ENCODE data around the gene CMPK1.
"Not testable (repeated sequence)": the region's sequence is repeated elsewhere in the genome, so short reads cannot be mapped to it uniquely, and the experiment has no call there.

CMPK1 gene

GRCh38 chr1:47338249-47339077 is 4.9 kb downstream of the CMPK1 start:
- no peak for DNase-seq (ENCODE audit: low read depth)

DNA sequence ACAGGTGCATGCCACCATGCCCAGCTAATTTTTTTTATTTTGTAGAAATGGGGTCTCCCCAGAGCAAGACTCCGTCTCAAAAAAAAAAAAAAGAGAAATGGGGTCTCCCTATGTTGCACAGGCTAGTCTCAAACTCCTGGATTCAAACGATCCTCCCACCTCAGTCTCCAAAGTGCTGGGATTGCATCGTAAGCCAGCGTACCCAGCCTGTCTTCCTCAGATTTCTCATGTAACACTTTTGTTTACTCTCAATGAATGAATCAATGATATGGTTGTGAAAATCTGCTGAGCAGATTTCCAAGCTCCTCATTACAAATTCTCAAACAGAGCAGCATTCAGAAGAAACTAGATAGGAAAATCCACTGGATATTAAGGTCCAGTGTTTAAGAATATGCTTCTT is 6.6 kb downstream of the CMPK1 start:
- DNase-seq (ENCODE audit: low read depth) = peak; percentile 5

GRCh38 chr1:47346979-47347378 is 13.4 kb downstream of the CMPK1 start:
- DNase-seq (ENCODE audit: low read depth) = not testable (repeated sequence)

GRCh38 chr1:47347735-47348134 is 14.1 kb downstream of the CMPK1 start:
- DNase-seq (ENCODE audit: low read depth) = no peak

- no peak for DNase-seq (ENCODE audit: low read depth)
Observed at GRCh38 chr1:47348246-47348645, 14.7 kb downstream of the CMPK1 start.

GRCh38 chr1:47351305-47351704 is 17.7 kb downstream of the CMPK1 start:
- DNase-seq (ENCODE audit: low read depth) = peak; percentile 18

GRCh38 chr1:47361380-47361779 is 27.8 kb downstream of the CMPK1 start:
- DNase-seq (ENCODE audit: low read depth) = no peak

DNA sequence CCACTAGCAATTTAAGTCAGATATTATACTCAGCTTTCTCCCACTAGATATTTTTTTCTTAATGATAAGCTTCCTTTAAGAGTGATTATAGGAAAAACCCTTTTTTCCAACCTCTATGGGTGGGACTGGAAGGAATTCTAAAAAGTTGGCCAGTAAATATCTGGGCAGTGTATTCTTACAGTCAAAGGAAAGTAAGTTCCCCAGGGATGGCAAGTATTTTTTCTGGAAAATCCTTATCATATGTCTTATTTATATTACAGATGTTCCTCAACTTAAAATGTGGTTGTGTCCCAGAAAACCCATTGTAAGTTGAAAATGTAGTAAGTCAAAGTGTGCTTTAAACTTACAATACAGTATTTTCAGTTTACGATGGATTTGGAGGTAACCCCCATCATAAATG is 29.2 kb downstream of the CMPK1 start:
- DNase-seq (ENCODE audit: low read depth) = no peak

DNA sequence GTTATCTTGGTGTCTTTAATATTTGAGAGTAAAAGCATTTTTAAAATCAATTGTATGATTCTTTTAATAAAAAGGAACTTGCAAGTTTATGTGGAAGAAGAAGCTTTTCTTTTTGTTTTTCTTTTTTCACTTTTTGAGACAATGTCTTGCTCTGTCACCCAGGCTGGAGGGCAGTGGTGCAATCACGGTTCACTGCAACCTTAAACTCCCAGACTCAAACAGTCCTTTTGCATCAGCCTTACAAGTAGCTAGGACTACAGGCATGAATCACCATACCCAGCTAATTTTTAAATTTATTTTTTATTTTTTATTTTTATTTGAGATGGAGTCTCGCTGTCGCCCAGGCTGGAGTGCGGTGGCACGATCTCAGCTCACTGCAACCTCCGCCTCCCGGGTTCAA is 34.1 kb downstream of the CMPK1 start:
- DNase-seq (ENCODE audit: low read depth) = no peak

DNA sequence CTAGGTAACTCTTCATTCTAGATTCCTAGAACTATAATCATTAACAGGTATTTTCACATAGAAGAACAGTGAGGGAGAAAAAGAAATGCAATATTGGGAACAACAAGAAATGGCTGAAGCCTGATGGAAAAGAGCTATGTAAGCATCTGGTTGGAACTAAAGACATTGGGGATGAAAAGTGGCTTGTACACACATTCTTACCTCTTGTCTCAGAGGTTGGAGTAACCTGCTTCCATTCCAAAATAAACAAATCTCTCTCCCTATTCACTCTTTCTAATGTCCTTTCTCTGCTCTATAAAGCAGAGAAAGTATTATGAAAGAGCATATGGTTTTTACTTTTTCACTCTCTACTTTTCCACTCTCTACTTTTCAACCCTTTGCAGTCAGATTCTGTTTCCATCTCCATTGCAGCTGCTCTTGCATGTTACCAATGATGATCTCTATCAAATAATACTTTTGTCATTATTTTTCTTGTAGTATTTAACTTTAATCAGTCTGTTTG is 37.5 kb downstream of the CMPK1 start:
- DNase-seq (ENCODE audit: low read depth) = no peak

- DNase-seq (ENCODE audit: low read depth) = no peak
Observed at GRCh38 chr1:47374501-47374900, 40.9 kb downstream of the CMPK1 start.

GRCh38 chr1:47378147-47378546 is 44.6 kb downstream of the CMPK1 start:
- peak; percentile 90 for DNase-seq (ENCODE audit: low read depth)

DNA sequence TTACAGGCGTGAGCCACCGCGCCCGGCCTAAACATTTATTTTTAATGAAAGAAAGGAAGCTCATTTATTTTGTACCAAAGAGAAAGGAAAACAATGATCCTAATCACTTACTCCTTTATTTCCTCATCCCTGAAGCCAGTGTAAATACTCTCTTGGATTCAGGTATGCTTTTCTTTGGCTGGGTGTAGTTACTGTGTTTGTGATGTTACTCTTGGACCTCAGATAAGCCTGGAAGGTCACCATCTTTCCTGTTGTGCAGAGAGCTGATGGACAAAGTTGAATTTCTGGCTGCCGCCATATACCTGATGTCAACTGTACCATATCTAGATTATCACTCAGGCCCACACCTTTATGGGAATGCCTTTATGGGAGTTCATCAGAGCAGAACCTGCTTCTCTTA is 47.1 kb downstream of the CMPK1 start:
- DNase-seq (ENCODE audit: low read depth) = no peak

- DNase-seq (ENCODE audit: low read depth) = no peak
Observed at GRCh38 chr1:47382399-47382983, 48.9 kb downstream of the CMPK1 start.

GRCh38 chr1:47384083-47384482 is 50.5 kb downstream of the CMPK1 start:
- no peak for DNase-seq (ENCODE audit: low read depth)

GRCh38 chr1:47385020-47385419 is 51.4 kb downstream of the CMPK1 start:
- no peak for DNase-seq (ENCODE audit: low read depth)

GRCh38 chr1:47386268-47386667 is 52.7 kb downstream of the CMPK1 start:
- no peak for DNase-seq (ENCODE audit: low read depth)

- no peak for DNase-seq (ENCODE audit: low read depth)
Observed at GRCh38 chr1:47388030-47388890, 54.7 kb downstream of the CMPK1 start.

- peak; percentile 45 for DNase-seq (ENCODE audit: low read depth)
Observed at GRCh38 chr1:47388891-47389238, 55.3 kb downstream of the CMPK1 start.

GRCh38 chr1:47389731-47390130 is 56.1 kb downstream of the CMPK1 start:
- DNase-seq (ENCODE audit: low read depth) = no peak

DNA sequence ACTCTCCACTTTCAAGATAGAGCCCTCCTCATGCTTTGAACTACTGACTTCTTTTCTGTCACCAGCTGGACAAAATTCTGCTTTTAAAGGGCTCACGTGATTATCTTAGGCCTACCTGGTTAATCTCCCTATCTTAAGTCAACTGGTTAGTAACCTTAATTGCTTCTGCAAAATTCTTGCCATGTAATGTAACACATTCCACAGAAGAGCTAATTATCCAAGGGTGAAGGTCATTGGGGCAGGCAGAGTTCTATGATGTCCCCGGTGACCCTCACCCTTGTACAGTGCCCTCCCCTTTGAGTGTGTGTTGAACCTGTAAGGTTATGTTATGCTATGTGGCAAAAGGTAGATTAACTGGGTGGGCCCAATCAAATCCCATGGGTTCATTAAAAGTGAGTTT is 57.3 kb downstream of the CMPK1 start:
- DNase-seq (ENCODE audit: low read depth) = no peak

GRCh38 chr1:47393141-47393540 is 59.6 kb downstream of the CMPK1 start:
- DNase-seq (ENCODE audit: low read depth) = no peak

DNA sequence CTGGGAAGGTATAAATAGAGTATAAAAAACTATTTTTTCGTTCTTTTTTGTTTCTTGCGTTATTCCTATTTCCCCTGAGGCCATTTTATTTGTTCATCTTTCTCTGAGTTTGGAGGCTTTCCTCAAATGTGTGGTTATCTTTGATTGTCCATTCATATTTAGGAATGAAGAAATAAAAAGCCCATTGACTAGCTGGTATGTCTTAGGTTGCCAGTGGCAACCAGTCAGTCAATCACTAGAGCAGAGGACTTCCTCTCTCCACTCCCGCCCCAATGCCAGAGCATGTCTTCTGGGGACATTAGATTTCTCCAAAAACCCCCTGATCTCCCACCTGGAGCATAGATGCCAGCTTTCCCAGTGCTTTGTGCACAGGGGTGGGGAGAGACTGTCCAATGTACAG is 61.8 kb downstream of the CMPK1 start:
- no peak for DNase-seq (ENCODE audit: low read depth)
